Kidney glomerular epithelial cell (primary cell): ENCODE data around the gene FLCN.
"Not testable (repeated sequence)": the region's sequence is repeated elsewhere in the genome, so short reads cannot be mapped to it uniquely, and the experiment has no call there.

Source experiments
- DNase-seq: peaks from one replicate; lab custom pipeline; 2025; lab: John Stamatoyannopoulos, UW

Gene FLCN

DNA sequence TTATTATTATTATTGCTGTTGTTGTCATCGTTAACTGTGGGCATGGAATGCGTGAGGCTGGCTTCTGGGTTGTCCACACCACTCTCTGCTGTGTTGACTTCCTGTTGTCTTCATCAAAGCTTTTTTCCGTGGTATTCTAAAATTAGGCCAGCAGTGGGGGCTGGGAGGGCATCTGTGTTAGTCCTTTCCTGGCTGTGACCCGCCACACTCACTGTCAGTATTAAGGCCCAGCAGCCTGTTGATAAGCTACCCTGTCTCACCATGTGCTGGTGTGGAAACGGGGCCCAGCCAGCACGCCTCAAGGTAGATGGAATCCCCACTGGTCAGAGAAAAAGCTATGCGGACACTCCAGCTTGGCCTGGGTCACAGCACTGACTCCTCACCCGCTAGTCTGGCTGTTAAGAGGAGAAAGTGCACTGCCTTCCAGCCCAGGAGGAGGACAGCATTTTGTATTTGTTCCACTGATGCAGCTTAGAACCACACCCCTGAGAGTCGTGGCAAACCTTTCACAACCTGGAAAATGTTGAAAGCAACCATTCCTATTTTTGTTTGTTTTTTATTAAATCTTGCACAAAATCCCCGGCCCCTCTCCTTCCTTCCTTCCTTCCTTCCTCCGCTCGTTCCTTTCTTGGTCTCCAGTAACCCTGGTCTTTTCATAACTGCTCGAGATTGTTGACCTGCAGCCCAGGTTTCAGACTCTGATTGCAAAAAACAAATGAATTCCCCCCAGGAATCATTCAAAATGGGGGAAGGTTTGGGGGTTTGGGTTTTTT is 51.8 kb downstream of the FLCN start:
- not testable (repeated sequence) for DNase-seq

DNA sequence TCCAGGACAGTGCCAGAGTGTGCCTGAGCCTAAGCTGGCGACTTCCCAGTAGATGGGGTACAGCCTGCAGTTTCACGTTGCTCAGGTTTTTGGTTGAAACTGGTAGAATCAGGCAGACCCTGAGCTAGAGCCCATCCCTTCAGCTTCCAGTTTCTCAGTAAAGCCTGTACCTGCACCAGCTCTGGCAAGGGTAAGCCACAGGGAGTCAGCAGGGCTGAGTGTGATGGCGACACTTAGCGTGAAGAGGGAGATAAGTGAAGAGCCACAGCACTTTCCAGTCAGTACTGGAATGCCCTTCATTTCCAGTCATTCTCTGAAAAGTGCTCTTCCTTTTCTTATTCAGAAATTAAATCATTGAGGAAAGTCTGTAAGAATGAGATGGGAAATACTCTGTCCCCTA is 53.2 kb downstream of the FLCN start:
- DNase-seq = no peak

DNA sequence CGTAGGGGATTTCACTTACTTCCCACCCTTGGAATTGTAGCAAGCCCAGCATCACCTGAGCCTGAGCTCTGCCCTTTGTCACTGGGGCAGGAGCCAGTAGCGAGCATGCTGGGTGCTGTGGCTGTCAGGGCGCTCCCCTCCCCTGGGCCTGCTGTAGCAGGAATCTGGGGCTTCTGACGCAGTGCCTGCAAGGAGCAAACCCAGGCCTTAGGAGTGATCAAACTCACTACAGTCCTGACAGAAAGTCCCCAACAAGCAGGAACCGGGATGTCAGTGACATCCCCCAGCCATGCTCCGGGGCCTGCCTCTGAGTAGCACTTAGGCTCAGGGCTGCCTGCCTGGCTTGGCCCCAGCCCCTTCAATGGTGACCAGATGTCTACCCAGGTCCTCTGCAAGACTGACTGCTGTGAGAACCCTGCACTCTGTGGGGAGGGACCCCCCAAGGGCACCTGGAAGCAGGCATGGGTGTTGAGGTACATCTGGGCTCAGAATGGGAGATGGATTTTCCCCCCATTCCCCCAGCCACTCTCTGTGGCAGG is 54.3 kb downstream of the FLCN start:
- no peak for DNase-seq

DNA sequence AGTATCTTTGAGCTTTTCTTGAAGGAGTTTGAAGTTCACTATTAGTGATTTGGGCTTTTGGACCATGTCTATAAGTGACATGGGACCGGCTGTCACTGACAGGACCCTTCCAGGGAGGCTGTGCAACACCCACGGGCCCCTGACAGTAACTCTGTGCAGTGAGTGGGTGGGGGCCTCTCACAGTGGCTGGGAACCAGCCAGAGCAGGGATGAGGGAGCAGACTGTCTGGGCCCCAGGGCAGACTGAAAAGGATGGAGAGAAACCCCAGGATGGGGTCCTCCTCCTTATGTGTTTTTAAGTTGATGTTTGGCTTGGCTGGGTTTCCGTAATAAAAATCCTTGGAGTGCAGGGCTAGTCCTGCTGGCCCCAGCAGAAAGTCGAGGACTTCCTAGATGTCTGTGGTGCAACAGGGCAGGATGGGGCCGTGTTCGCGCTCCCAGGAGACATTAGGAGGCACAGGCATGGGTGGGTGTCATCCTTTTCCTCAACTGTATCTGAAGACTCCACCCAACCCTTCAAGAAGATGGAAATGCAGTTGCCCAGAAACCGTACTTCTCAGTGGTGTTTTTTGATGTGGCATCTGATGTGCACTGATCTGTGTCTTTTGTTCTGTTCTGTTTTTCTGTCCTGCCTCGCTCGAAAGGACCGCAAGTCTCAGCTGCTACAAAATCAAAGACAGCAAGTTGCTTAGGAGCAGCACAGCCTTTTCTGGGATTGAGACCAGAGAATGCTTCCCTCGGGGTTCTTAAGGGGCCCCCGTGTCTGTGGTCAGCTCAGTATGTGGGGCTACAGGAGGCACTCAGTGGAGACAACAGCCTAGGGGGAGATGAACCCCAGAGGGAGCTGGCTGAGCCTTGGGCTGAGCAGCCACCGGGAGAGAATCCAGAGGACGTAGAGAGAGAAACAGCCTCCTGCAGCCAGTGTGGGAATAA is 55.0 kb downstream of the FLCN start:
- DNase-seq = no peak

DNA sequence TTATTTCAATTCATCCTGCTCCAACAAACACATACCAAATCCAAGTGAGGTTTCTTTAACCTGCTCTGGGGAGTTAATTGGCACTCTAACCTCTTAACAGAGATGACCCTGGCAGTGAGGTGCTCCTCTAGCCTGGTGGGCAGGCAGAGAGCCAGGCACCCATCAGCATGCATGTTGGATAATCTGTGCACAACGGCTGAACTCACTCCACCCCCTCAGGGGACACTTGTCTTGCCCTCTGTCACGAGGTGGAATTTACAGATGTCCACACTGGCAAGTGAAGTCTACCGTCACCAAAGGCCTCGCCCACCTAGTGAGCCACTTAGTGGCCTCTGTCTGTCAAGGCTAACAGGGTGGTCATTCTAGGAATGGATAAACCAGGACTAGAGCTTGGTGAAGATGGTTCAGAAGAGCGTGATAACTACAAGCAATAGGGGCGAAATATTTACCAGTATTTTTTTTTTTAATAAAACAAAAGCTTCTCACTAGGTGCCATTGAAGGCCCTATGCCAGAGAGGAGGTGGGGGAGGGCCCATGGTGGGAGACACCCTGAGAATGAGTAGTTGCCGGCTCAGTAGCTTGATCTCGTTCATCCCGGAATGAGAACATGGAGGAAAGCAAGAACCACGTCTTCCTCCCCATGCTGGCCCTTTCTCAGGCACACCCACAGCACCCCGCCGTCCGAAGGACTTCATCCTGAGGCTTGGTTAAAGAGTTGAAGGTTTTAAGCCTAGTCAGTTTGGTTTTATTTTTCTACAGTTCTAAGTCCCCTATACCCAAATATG is 56.0 kb downstream of the FLCN start:
- DNase-seq = no peak

DNA sequence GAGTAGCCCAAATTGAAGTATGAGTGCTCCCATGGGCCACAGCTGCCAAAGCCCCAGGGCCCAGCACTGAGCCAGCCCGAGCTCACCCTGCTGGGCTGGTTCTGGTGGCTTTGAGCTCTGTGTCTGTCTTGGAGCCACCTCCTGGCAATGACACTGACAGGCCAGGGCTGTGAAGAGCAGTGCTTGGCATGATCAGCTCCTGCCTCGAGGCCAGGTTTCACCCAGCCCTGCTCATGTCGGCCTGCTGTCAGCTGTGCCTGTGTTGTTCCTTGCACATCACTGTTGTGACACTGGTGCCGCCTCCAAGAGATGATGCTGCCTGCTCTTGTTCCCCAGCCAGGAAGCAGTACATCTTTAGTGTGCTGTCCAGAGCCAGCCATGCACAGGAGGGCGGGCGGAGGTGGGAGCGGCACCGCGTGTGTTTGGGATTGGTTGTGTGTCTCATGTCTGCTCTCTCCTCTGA is 56.8 kb downstream of the FLCN start:
- DNase-seq = no peak

DNA sequence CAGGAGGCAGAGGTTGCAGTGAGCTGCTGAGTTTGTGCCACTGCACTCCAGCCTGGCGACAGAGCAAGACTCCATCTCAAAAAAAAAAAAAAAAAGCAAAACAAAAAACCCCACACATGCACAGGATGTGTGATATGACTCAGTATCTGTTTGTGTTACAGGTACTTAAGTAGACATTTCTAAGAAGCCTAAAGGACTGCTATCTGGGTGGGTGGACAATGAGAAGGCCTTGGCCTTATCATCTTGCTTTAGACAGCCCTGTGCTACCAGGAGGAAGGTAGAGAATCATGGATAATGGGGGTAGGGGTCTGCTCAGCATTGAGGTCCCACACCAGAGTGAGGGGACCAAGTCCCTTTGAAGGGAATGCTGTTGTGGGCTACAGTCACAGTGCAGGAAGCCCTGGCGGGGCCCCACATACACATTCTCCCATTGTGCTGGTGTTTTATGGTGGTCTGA is 57.6 kb downstream of the FLCN start:
- DNase-seq = no peak

DNA sequence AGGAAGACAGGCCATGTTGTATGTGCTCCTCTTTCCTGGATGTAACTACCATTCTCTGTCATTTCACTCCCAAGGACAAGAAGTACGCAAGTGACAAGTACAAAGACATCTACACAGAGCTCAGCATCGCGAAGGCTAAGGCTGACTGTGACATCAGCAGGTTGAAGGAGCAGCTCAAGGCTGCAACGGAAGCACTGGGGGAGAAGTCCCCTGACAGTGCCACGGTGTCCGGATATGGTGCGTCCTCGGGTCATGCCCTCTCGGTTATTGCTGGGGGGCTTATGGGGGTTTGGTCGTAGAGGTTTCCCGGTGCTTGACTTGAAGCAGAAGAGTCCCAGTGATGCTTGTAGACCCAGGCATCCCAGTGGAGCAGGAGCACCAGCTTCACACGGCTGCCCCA is 59.8 kb downstream of the FLCN start:
- no peak for DNase-seq

DNA sequence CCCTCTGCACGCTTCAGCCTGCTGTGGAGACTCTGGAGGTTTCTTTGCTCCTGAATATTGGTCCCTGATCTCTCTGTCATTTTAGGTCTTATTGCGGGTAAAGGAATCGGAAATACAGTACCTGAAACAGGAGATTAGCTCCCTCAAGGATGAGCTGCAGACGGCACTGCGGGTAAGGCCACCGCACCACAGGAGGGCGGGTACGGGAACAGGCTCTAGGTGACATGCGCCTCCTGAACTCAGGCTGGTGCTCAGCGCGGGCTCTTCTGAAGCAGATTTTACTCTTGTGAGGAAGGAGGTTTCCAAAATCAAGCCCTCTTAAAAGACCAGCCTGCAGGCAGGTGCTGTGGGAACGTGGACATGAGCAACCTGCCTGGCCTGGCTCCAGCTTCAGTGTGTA is 60.6 kb downstream of the FLCN start:
- DNase-seq = no peak

DNA sequence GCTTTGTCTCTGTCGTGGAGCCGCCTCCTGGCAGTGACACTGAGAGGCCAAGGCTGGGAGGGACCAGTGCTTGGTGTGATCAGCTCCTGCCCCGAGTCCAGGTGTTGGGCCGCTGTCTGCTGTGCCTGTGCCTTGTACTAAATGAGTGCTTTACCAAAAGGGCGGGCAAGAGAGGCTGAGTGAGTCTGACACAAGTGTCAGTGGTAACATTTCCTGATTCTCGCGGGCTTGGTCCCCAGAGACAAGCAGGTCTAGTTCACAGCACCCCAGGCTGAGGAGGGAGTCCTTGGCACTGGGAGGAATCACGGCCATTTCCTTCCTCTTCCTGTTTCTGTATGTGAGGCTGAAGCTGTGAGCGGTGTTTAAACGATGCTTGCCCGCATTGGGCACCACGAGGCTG is 61.1 kb downstream of the FLCN start:
- no peak for DNase-seq

DNA sequence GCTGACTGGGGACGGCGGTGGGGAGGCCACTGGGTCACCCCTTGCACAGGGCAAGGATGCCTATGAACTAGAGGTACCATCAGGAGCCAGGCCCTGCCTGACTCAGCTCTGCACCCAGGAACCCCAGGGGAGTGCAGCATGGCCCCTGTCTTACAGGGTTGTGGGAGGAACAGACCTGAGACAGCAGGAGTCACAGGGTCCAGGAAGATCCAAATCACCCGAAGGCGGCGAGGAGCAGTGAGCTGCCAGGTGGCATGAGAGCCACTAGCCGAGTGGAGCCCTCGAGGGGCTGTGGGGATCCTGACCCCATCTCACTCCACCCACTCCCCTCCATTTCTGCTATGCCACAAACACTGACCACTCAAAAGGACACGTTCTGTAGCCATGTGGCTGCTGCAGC is 61.6 kb downstream of the FLCN start:
- DNase-seq = no peak

DNA sequence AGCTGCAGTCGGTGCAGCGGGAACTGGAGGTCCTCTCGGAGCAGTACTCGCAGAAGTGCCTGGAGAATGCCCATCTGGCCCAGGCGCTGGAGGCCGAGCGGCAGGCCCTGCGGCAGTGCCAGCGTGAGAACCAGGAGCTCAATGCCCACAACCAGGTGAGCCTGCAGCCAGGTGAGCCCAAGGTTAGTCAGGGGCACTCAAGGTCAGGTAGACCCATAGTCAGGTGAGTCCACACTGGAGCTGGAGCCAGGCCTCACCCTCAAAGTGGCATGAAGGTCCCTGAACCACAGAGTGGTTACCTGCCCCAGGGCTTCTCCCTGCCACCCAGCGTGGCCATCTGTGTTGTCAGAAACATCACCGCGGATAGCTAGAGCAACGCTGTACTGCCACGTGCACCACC is 63.0 kb downstream of the FLCN start:
- DNase-seq = no peak

DNA sequence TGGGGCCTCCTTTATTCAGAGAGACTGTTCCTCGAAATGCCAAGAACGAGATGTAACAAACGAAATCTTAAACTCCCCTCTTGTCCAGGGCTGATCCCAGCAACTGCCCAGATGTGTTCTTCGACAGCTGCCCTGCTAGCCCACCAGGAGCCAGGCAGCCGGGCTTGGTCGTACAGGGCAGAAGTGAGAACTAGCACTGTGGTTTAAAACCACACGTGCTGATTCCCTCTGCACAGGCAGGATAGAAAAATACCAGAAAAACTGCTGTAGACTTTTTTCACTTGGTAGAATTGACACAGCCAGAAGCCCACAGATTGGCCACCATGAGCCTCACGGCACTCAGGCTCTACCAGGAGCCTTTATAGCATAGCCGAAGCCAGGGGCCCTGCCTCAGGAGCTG is 64.0 kb downstream of the FLCN start:
- DNase-seq = no peak

DNA sequence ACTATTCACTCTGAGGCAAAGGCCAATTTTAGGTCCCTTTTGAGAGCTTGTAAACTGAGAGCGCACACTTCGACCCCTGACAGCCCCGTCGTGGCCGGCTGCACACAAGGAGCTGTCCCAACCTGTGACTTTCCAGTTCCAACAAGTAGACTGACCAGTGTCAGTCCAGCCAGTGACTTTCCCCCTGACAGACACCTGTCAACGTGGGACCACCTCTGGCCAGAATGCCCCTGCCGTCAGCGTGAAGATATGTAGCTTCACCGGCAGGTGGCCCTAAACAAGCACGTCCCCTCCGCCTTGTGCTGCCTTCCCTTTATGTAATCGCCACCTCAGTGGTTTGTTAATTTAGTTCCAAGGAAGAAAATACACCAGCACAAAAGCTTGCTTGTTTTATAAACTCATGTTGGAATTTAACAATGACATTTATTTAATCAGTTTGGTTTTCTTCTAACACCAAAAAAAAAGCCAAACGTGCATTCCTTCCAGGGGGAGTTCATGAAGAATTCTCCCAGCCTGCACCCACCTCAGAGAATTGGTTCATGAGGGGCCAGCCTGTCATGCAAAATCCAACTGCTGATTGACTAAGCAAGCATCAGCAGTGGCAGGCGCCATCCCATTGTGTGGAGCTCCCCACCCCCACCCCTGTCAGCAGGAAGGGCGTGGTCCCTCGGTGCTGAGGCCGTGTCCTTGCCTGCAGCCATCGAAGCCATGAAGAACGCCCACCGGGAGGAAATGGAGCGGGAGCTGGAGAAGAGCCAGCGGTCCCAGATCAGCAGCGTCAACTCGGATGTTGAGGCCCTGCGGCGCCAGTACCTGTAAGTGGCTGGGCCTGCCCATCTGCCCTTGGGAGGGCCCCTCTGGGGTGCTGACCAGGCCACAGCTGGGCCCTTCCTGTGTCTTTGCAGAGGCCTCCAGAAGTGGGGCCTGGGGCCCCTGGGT is 64.7 kb downstream of the FLCN start:
- DNase-seq = no peak

DNA sequence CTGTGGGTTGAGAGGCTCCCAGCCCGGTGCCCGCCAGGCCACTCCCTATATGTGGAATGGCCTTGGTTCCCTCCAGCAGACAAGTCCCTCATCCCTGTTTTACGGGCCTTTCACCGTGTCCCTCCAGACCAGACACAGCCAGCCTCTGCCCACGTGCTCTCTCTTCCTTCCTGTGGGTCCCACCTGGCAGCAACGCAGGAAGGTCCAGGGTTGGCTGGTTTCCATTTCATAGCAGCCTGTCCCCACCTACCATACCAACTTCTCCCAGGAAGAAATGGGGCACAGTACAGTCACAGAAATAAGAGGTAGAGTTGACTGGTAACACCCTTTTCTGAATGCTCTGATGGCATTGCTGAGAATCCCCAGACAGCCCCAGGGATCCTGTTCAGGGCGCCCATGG is 65.8 kb downstream of the FLCN start:
- no peak for DNase-seq

DNA sequence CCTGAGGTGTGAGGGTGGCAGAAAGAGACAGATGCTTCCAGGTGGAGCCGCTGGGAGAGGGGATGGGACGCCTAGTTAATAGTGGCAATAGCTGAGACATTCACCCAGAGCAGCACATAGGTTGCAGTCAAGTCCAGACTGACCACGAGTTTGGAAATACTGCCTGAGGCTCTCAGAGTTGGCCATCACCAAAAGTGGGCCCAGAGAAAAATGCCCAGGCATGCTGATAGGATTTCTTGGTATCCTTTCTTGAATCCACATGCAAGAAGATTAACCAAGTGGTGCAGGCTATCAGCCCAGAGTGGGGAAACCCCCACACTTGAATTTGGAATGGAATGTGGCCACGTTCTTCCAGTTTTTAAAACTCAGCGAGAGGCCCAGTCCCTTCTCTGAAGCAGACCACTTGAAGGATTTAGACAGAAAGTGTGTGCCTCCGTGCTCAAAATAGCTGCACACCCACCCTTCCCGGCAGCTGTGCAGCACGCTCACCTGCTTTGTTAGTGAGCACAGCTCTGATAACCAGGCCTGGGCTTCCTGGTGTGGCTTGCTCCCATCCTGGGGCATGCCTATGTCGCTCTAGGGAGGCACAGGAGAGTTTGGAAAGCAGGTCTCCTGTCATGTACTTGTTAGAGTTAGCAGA is 66.5 kb downstream of the FLCN start:
- DNase-seq = no peak

DNA sequence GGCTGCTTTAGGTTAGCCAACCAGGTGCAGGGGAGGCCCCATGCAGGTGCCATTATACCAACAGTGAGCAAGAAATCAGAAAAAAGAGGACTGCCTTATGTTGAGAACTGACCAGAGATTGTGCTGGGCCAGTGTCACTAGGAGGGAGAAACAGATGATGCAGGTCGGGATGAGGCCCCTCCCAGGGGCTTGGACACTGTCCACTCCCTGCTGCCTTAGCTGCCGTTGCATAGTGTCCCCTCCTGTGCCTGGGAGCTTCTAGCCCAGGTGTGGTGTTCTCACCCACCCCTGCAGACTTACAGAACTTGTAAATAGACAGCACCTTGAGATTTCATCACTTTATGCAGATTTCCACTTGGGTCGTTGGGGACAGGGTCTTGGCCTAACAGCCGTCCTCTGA is 67.6 kb downstream of the FLCN start:
- DNase-seq = no peak

DNA sequence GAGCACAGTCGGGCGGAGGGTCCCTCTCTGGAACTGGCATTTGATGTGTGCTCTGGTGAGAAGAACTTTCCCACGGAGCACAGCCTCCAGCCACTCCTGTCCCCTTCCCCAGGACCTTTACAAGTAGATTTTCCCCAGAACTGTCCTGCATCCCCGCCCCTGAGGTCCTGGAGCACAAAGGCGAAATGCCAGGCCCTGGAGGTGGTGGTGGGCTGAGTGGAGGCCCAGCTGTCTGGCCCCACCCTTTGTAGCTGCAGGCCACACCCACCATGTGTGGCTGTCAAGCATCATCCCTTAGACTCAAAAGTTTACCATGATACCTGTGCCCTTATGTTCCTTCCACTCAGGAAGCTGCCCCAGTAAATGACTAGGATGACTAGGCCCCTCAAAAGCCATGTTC is 68.6 kb downstream of the FLCN start:
- DNase-seq = no peak

DNA sequence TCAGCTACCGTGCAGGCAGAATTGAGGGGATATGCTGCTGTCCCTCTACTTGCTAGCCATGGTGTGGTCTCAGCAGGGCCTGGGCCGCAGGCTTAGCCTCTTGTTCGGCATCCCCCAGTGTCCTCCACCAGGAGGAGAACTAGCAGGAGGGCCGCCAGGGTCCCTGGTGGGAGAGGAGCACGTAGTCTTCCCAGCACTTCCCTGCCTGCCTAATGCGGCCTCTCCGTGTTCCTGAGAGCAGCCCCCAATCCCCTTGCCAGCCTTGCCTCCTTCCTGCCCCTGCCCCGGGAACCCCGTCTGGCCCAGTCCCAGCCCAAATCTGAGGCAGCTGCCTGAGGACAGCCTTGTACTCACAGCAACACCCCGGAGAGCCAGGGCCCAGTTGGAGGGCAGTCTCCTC is 69.0 kb downstream of the FLCN start:
- DNase-seq = no peak

DNA sequence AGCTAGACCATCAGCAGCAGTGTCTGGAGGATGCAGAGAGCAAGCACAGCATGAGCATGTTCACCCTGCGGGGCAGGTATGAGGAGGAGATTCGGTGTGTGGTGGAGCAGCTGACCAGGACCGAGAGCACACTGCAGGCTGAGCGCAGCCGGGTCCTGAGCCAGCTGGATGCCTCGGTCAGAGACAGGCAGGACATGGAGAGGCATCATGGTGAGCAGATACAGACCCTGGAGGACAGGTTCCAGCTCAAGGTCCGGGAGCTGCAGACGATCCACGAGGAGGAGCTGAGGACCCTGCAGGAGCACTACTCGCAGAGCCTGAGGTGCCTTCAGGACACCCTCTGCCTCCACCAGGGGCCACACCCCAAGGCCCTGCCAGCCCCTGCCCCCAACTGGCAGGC is 69.6 kb downstream of the FLCN start:
- no peak for DNase-seq
